HG03378 (cell line): ENCODE measurements around the gene ANKRD33.

Source experiments
- ATAC-seq: cut with Tn5 transposase; IDR thresholded peaks from one replicate; pipeline ENCODE4 v1.9.1; 2021; ENCODE audit warnings: mild to moderate bottlenecking, moderate library complexity; ENCODE audit not compliant: unreplicated experiment

The ANKRD33 gene, protein sequence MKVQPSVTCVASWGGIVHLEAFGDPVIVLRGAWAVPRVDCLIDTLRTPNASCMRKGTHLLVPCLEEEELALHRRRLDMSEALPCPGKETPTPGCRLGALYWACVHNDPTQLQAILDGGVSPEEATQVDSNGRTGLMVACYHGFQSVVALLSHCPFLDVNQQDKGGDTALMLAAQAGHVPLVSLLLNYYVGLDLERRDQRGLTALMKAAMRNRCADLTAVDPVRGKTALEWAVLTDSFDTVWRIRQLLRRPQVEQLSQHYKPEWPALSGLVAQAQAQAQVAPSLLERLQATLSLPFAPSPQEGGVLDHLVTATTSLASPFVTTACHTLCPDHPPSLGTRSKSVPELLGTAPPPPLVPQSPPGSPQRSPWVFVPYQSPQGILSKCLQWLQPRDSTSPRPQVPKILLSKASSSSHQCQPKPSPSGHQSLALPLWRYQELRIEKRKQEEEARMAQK

DNA sequence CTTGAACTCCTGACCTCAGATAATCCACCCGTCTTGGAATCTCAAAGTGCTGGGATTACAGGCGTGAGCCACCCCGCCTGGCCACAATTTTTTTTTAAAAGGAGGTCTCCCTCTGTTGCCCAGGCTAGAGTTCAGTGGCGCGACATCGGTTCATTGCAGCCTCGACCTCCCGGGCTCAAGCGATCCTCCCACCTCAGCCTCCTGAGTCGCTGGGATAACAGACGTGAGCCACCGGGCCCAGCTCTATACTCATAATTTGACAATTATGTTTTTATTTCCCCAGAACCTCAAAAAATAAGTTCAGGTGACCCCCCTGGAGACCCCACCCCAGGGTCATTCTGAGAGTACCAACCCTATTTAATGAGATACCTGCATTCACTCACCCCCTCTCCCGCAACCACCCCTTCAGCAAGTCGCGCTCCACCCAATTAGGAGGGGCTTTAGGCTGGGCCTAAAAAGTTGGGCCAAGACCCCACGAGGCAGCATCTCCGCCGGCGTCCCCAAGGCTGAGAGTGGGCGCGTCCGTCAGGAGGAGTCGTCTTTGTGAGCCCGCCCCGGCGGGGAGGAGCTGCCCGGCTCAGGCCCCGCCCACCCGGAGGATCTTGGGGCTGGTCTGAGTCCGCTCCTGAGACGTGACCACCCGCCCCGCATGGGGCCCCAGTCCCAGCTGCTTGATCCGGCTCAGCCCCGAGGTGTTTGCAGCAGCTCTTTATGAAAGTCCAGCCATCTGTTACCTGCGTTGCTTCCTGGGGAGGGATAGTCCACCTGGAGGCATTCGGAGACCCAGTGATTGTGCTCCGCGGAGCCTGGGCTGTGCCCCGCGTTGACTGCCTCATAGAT lies at the start of gene ANKRD33:
Gene ANKRD33 (plus strand): TSS at position 628 of the 840 bp plus-strand sequence. CDS start 84 bp downstream, at position 712.
- no peak for ATAC-seq

DNA sequence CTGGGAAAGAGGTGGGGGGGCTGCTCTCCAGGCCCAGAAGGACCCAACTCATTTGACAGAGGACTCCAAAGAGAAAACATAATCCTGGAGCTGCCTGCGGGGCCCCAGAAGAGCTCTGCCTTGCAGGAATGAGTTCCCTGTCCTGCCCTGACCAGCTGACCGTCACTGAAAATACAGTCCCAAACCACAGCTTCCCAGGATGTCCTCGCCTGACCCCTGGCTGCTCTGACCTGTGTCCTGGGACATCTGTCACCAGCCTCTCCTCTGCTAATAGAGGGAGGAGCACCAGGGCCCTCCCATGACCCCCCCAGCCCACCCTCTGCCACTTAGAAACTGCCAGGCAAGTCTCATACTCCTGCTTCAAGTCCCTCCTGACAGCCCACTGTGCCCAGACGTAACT lies 49.1 kb upstream of the ANKRD33 start:
- no peak for ATAC-seq

- no peak for ATAC-seq
Observed at GRCh38 chr12:51839310-51839947, 48.5 kb upstream of the ANKRD33 start.

DNA sequence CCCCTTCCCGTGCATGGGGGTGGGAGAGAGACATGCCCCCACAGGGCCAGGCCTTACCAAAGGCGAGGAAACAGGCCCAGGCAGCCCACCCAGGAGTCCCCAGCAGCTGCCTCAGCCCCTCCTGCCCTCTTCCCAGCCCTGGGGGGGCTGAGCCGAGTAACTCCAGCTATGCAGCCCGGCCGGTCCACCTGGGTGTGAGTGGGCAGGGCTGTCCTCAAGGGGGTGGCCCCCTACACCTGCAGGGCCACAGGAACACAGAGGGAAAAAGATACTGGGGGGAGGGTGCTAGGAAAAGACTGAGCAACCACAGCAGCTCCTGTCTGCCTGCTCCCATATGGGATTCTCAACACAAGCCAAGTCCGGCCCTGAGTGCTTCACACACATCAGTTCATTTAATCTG lies 46.9 kb upstream of the ANKRD33 start:
- no peak for ATAC-seq

DNA sequence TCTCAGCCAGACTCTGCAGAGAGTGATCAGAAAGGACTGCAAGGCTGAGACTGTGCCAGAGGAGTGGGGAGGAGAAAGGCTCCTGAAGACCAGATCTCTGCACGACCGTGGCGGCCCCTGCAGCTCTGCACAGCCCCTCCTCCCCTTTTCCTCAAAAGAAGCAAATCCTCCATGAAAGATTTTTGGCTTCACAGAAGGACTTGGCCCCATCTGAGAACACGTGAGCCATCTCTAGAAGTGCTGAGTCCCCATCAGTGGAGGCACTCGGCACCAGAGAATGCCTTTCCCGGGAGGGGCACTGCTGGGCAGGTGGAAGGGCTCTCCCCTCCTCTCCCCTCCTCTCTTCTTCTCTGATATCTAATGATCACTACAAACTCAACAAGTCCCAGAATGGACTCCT lies 46.2 kb upstream of the ANKRD33 start:
- no peak for ATAC-seq

DNA sequence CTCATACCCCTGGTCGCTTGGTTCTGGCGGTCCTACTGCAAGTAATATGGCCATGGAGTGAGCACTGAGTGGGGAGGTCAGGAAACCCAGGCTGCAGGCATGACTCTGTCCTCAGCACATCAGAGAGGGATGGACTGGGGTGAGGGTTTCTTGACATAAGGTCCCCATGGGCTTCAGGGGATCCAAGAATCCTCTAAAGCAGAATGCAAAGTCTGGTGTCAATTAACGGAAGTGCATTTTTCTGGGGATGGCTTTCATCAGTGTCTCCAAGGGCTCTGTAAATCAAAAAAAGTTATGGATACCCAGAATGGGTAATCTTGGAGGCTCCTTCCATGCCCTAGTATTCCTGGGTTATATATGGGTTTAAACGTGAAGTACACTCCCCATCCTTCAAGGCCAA lies 43.0 kb upstream of the ANKRD33 start:
- no peak for ATAC-seq

DNA sequence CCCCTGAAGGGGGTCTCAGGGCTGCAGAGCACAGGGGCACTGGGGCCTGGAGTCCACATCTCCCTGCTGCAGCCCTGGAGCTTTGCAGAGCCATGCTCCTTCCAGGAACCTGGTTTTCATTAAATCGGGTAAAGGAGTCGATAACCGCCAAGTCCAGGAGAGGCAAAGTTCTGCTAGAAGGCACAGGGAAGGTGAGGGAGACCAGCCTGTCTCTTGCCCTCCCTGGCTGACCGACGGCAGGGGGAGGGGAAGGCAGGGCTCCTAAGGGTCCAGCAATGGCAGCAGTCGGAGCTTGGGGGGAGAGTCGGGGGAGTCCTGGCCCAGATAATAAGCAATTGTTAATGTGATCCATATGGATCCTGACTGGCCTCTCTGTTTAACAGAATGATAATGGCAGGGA lies 42.4 kb upstream of the ANKRD33 start:
- no peak for ATAC-seq

DNA sequence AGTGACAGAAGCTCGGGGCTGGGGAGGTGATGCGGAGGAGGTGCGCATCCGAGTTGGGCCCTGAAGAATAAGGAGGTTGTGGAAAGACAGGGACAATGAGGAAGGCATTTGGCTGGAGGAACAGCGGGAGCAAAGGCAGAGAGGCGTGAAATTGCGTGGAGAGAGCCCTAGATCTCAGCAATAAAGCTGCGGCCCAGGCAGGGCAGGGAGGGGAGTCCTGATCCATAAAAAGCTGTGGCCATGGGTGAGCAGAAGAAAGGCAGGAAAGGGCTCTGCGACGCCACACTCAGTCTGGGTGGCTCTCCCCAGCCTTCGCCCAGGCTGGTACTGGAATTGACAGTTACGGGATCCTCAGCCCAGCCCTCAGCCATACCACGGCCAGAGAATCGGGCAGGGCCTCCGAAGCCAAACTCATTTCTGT lies 41.6 kb upstream of the ANKRD33 start:
- no peak for ATAC-seq

GRCh38 chr12:51846911-51847642 lies 40.8 kb upstream of the ANKRD33 start:
- no peak for ATAC-seq

- ATAC-seq = no peak
Observed at GRCh38 chr12:51847643-51848325, 40.1 kb upstream of the ANKRD33 start.

GRCh38 chr12:51848326-51848727 lies 39.6 kb upstream of the ANKRD33 start, which contains the start of gene FIGNL2:
Gene FIGNL2 (minus strand): TSS chr12:51848718. CDS start chr12:51822413, 26,305 bp downstream.
- no peak for ATAC-seq

- ATAC-seq = no peak
Observed at GRCh38 chr12:51848841-51849735, 38.8 kb upstream of the ANKRD33 start.

- no peak for ATAC-seq
Observed at GRCh38 chr12:51850081-51850964, 37.6 kb upstream of the ANKRD33 start.

DNA sequence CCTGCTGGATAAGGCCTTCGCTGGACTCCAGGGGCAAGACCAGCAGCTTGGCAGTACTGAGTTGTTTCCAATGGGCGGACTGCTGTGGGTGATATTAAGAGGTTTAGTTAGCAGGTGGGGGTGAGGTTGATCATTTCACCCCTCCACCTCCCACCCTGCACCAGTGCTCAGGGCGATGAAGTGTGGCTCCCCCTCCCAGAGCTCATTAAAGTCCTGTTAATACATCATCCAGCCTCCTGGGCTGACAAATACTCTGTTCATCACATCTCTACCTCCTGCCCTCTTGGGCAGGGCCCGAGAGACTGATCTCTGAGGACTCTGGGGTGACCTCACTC lies 37.0 kb upstream of the ANKRD33 start:
- no peak for ATAC-seq

DNA sequence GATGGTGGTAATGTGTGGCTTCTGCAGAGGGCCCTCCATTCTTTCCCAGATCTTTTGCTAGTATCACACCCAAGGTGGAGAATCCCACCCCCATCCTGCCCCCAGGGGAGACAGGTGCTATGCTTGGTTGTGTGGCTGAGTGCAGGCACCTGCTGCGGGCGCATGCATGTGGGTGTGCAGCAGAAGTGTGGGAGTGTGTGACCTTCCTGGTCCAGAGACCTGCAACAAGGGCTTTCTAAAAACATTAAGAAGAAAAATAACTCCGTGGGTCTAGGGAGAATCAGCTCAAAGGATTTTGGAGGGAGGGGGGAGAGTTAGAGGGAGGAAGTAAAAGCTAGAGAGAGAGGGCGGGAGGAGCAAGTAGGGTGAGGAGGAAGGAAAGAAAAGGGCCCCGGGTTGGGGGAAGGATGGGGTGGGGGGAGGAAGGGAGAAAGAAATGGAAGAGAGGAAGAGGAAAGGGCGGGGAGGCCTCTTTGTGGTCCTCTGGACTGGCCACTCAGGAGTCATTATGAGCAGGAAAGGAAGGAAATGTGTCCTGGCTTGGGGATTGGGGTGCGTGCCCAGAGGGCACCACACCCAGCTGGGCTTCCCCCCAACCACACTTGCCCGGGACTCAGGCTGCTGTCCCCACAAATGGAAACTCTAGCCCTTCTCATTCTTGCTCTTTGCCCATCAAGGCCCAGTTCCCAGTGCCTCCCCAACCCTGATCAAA lies 36.3 kb upstream of the ANKRD33 start:
- ATAC-seq = no peak

GRCh38 chr12:51852404-51853137 lies 35.3 kb upstream of the ANKRD33 start:
- no peak for ATAC-seq
